ENCODE results near the gene UROS.

Gene UROS

DNA sequence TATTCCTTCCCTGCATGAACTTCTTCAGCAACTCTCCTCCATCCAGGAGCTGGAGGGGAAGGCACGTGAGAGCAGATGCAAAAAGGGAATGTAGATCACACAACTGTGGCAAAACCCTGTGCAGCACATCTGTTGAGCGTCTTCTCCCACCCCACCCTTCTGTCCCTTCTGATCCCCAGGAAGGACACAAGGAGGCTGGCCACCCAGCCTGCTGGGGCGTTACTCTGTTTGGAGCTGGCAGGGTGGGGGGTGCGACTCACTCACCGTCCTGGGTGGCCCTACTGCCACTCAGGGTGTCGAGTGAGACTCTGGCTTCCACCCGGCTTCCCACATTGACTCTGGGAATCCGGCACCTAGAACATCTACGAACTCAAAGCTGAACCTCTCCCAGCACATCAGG is 37.3 kb downstream of the UROS start:
- no peak for DNase-seq

DNA sequence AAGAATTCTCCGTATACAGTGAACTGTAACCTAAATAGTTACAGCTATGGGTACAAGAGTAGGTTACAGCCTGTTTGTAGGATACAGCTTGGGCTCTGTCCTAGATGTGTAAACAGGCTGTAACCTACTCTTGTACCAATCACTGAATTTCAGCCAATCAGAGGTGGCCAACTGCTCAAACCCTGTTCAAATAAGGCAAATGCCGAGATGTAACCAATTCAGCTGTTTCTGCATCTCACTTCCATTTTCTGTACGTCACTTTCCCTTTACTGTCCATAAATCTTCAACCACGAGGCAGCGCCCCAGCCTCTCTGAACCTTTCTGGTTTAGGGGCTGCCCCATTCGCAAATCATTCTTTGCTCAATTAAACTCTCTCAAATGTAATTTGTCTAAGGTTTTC is 39.1 kb downstream of the UROS start:
- DNase-seq = no peak

DNA sequence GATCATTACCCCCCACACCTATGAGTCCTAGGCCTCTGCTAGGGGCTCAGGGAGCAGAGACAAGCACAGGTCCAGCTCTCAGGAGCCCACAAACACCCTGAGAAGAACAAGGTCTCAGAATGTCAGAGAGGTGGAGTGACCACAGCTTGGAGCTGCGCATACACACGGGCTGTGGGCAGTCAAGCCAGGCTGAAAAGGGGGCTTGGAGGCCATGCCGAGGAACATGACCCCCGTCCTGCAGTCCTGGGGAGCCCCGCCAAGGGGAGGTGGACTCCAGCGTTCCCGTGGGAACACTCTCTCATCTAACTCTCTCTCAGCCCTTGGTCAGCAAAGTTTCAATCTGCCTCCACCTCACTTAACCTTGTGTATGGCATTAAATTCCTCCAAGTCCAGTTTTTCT is 39.6 kb downstream of the UROS start:
- no peak for DNase-seq

DNA sequence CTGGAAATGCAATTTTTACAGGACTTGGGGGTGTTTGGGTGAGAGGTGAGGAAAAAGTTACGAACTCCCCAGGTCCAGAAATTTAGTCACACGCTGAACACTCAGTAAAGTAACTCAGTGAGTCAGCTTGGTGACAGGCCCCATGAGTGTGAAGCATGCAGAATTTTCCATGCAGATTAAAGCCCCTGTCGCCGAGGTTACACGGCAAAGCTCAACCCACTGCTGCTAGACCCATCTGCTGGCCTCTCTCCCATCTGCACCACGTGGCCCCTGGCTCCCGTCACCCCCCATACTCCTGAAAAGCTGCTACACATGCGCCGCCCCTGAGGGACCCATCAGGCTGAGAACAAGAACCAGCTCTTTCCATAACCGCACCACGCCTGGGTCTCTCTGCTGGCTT is 40.4 kb downstream of the UROS start:
- DNase-seq = no peak

DNA sequence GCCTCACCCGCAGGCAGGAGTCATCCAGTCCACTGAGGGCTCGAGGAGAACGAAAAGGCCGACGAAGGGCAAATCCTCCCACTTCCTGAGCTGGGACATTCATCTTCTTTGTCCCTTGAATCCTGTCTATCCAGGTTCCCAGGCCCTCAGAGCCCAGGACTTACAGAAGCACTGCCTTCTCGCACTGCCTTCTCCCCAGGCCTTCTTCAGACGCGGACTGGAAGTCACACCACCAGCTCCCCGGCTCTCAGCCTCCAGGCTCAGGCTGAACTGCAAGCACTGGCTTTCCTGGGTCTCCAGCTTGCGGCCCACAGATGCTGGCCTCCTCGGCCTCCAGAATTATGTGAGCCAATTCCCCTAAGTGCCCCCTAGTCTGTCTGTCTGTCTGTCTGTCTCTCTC is 41.0 kb downstream of the UROS start:
- DNase-seq = no peak

DNA sequence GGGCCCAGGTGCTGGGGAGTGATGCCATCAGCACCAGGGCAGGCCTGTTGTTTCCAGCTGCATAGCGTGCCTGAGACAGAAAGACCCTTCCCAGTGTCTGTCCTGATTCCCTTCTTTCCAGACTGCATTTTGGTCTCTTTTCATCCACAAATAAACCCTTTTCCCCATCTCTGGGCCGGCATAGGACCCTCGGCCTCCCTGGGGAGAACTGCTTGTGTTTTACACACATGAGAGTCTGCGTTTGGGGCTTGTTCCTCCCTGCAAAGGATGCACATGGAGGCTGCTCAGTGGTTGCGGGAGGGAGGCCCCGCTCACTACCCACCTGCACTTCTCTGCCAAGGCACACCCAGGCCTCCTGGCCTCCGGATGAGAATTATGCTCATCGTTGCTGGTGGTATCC is 41.7 kb downstream of the UROS start:
- no peak for DNase-seq

DNA sequence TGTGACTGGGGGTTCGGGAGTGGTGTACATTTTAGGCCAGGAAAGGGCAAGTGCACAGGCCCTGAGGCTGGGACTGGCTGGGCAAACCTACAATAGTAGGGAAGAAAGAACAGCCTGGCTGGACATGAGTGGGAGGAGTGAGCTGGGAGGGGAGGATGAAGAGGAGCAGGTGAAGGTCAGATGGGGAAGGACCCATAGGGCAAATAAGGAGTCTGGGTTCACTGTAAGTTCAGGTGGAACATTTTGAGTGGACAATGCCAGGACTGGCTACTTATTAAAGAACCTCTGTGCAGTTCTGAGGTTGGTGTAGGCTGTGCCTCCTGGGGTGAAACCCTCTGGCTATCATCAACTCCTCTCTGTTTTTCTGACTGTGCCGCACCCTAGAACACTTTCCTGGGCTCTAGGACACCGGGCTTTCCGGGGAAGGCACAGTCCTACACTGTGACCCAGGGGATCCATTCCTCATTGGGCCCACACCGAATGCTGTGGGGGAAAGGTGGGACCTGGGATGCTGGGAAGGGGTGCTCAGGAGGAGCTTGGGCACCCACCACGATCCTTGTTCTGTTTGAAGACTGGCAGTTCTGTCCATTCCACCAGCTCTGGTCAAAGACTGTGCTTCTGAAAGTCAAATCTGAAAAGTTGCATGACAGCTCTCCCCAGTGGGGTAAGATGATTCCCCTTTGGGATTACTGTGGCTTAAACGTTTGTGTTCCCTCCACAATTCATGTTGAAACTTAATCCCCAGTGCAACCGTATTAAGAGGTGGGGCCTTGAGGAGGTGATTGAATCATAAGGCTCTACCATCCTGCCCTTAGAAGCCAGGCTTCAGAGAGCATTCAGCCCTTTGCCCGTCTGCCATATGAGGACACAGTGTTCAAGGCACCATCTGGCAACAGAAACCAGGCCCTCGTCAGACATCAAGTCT is 43.4 kb downstream of the UROS start:
- no peak for DNase-seq

DNA sequence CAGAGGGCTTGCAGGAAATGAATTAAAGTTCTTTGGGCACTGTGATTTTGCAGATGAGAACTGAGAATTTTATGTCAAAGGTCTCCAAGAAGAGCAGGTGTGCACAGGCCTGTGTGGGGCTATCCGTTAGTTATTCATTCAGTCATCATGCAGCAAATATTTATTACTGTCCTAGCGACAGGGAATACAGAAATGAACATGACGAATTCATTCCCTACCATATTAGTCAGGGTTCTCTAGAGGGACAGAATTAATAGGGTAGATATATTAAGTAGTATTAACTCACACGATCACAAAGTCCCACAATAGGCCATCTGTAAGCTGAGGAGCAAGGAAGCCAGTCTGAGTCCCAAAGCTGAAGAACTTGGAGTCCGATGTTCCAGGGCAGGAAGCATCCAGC is 44.5 kb downstream of the UROS start:
- no peak for DNase-seq

DNA sequence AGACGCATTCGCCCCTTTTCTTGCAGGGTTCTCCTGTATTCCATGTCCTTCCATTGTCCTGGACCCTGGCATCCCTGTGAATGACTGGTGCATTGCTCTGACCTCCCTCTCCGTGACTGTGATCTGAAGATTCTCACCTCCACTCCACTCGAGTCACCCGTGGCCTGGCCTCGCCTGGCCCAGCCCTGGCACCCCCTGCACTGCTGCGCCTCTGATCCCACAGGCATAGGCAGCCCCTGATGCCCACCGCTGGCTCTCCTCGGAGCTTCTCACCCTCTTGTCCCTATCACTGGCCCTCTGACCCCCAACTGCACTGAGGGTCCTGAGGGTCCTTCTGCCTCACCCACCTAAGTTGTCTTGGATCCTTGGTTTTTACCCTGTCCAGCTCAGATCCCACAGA is 45.3 kb downstream of the UROS start:
- no peak for DNase-seq

DNA sequence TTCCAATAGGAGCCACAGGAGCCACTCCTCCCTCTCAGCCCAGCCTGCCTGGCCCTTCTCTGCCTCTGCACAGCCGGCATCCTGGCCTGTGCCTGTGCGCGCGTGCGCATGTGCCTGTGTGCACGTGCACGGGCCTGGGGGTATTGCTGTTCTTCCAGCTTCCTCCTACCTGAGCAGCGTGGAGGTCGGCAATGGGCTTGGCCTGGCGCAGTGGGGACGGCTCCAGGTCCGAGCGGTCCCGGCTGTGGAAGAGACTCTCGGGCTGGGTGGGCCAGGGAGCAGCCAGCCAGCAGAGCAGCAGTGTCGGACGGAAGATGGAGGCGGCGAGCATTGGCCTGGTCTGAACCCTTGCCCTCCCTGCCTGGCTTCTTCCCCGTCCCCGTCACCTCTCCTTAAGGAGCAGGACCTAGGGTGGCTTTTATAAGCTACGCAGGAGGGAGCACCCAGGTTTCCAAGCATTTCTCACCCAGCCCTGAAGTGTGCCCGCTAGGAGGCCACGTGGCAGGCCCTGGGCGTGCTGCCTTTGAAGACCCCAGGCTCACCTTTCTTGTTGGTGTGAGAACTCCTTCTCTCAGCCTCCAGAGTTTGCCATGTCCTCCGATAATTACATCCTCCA is 47.5 kb downstream of the UROS start, which contains the start of gene MMP21:
TSS of gene MMP21 (minus strand) at position 331 of the 616 bp plus-strand sequence. CDS start at position 331, 0 bp downstream.
- no peak for DNase-seq

DNA sequence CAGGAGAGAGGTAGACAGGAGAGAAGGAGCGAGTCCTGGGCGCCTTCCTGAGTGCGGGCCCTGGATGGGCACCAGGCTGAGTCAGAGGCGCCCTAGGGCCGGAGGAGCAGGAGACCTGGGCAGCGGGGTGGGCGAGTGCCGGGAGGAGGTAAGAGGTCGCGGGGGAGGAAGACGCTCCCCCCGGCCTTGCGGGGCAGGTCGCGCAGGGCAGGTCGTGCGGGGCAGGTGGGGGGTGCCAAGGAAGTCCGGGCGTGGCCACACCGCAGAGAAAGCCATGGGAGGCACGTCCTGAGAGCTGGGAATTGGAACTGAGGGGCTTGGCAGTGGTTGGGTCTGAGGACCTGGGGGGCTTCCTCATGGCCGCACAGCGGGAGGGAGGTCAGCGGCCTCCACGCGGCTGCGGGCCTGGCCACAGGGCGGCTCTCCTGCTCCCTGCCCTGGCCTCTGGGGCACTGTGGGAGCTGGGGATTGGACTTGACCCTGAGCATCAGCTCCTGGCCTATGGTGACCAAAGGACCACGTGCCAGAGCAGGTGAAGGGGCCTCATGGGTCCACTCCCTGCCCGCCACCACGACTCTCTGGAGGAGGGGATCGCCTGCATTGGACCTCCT is 48.4 kb downstream of the UROS start:
- no peak for DNase-seq

DNA sequence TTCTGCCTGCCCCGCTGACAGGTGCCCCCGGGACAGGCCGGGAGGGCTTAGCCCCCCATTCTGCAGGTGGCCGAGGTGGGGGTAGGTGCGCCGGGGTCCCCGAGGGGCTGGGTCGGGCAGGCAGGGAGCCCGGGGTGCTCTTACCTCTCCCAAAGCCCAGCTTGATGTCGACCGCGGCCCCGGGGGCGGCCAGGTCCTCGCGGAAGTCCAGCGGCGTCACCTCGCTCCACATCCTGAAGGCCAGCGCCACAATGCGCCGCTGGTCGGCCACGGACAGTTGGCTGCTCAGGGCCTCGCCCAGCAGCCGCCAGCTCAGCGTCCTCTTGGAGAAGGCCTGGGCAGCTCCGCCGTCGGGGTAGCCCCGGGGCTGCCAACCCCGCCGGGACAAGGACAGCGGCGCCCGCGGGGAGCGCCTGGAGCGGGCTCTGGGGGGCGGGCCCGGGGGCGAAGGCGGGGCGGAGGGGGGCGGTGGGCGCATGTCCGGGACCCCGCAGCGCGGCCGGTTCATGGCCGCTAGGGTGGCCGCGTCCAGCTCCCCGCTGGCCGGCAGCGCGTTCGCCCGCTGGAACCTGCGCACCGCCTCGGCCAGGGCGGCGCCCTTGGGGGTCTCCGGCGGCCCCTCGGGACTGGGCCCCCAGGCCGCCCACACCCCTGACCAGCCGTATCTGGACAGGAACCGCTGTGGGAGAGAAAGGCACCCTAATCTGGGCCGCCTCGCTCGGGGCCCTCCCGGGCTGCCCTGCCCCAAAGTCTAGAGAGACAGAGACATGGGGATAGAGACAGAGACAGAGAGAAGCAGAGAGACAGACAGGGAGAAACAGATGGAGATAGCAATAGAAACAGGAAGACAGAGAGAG is 49.1 kb downstream of the UROS start:
- no peak for DNase-seq

DNA sequence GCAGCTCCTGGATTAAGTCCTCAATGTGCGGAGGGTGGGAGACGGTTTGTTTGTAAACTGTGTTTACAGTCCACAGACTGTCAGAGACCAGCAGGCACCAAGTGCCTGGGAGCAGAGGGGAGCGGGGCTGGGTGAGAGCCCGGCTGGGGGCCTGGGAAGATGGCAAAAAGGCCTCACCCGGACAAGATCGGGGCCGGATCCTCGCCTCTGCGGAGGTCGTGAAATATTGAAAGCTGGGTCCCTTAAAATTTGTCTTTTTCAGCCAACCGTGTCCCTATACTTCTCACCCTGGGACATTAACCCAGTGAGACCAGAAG is 50.2 kb downstream of the UROS start:
- no peak for DNase-seq

DNA sequence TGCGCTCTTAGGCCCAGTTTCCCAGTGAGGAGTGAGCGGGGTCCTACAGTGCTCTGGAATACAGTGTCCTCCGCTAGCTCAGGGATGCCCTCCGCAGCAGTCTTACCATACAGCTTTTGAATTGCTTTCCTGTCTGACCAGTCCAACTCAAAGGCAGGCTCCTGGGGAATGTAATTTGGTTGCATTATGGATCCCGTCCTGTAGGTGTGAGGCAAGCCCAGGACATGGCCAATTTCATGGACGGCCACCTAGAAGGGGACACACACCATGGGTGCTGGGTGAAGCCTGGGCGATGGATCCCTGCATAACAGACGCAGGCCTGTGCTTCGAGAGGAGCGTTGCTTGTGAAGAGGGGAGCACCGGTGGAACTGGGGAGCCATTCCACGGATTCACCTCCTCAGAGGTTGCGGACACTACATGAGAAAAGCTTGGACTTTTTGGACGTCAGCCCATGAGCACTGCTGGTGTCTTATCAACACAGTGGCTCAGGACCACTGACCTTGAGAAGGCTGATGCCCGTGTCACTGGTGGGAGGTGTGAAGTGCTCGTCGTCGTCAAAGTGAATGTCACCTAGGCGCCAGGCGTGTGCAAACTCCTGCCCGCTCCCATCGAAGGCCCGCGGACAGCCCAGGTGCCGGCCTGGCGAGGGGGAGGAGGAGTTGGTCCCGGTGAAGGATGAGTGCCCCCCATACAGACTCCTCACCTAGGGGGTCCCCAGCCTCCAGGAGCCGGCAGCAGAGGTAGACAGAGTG is 50.8 kb downstream of the UROS start:
- no peak for DNase-seq

DNA sequence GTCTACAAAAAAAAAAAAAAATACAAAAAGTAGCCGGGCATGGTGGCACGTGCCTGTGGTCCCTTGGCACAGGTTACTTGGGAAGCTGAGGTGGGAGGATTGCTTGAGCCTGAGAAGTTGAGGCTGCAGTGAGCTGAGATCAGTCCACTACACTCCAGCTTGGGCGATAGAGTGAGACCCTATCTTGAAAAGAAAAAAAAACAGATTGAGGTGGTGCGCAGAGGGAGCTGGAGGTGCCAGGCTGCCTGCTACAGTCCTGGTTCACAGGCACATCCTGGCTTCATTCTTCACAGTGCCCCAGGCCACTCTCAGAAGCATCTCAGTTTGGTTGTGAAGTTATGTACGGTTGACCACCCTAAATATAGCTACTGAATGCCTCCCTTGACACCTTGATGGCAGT is 52.2 kb downstream of the UROS start:
- no peak for DNase-seq

DNA sequence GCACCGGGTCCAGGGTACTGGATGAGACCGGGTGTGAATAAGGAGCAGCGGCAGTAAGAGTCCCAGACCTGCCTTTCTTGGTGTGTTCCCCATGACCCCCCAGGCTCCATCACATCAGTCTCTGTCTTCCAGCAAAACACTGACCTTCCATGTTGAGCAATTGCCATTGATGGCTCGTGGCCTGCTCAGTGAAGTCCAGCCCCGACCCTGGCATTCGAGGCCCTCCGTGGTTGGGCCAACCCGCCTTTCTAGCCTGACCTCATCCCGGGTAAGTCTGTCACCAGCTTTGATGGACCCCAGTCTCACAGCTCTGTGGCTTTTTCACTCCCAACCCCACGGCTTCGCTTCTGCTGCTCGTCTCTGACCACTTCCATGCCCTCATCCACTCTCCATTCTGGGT is 53.9 kb downstream of the UROS start:
- DNase-seq = no peak

DNA sequence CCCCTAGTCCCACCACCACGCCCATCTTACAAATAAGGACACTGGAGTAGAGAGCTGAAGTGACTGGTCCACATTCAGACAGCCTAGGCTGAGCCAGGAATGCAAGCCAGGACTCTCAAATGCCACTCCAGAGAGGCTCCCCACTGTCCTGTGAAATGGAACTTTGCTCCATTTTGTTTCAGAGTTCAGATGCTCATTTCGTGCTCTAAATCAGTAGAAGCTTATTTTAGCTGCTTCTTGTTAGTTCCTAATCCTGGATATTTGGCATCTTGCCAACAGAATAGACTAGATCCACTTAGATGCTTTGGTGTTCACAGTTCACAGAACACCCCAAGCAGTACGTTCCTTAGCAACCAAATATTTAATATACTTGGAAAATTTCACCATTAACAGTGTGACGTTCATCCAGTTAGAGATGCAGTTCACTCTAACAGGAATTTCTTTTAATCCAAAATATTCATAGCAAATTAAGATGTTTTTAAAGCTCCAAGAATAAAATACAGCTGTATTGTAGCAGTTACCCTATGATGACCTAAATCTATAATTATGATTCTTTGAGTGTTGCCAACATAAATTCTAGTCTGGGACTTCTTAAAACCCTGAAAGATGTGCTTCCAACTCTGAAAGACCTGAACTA is 54.7 kb downstream of the UROS start:
- DNase-seq = no peak

DNA sequence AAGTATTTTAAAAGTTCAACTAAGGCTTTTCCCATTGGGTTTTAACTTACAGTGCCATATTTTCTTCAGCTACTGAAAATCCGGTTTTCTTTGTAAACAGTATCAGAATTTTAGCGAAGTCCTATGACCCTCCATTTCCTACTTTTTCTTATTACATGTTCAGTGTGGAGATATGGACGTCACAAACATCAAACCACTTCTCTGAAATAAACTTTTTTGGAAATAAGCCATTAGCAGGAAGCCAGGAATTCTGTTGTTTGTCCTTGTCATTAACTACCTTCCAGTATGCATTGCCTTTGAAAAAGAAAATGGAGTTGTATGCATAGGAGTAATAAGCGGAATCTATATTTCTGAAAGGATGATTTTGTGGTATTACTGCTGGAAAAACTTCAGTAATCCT is 56.5 kb downstream of the UROS start:
- no peak for DNase-seq

DNA sequence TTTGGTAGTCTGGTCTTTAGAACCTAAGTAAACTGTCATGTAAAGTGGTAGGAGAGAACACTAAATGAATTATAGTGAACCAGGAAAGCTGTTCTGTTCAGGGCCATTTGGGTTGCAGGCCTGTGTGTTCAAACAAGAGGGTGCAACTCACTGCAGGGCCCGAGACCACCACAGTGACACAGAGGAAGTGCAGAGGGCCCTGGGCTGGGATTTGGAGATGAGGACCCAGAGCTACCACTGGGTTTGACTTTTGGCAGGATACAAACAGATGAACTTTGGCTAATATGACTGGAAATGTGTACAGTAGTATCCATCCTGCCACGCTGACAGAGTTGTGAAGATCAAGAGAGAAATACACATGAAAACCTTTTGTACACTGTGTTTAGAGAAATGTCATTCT is 57.2 kb downstream of the UROS start:
- DNase-seq = no peak

DNA sequence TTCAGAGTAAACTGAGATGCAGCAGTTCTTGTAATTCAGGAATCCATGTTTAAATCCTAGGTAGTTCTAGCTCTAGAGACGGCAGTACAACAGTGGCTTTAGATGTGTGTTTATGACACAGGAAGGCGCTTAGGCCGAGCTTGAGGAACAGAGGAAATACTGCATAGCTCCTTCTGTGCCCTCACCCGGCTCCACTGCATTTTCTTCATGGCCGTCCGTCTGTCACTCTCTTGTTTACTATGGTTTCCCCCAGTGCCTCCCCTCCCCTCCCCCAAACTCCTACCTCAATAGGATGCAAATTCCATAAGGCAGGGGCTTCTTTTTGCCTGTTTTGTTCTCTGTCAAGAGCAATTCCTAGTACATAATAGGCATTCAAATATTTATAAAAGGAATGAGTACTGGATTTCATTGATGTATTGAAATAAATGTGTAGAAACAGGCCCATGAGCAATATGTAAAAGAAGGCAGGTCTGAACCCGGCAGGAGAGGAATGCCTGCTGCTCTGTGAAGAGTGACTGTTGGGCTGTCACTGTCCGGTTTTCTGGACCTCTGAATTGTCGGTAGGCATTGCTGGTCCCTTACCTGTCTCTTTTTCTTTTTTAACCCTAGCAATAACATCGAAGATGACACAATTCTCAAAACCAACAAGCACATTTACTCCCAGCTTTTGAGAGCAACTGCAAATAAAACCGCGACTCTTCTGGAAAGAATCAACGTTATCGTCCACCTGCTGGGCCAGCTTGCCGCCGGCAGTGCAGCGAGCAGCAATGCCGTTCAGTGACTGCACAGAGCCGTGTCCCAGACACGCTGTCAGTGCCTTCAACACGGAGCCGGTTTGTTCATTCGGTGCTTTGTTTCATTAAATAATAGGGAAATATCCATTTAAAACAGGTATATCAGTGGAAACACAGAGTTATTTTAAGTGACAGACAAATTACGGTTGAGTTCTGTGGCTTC is 60.1 kb downstream of the UROS start:
- DNase-seq = no peak

DNA sequence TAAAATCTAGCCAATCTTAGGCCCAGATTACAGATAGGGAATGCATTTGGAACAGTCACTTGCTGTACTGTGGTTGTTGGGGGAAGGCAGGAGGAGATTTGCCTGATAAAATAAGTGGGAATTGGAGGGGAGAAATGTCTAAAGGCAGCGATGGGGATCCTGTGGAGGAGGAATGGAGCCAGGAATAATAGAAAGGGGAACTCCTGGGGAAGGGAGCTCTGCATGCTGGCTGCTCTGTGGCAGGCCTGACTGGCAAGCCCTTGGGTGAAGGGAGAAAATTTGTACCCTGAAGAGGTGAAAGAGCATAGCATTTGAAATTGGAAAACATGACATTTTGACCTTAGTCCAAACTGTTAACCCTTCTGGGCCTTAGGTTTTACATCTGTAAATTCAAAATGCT is 61.1 kb downstream of the UROS start:
- no peak for DNase-seq

Data from T-helper 9 cell (primary cell).